HepG2 (cell line): Measurements from ENCODE around the gene PSMC3IP. TPM values are rescaled to one million over a fixed set of nuclear protein-coding genes. Genes with fewer than 3 reads are reported as not detected.
A peak's percentile ranks its signal among the peaks of the same experiment; 100 is the strongest.

ENCODE experiments used
- CEBPG ChIP-seq: IDR thresholded peaks from 2 replicates; pipeline ENCODE4 v1.6.1; 2016
- FLYWCH1 ChIP-seq: sonication (generic); formaldehyde crosslinking; IDR thresholded peaks from 2 replicates; pipeline ENCODE4 v1.8.1; 2023; ENCODE audit warnings: mild to moderate bottlenecking, missing genetic modification reagents
- GATAD2A ChIP-seq: IDR thresholded peaks from 2 replicates; pipeline ENCODE4 v1.6.1; 2016
- GFI1 ChIP-seq: sonication (generic); formaldehyde crosslinking; IDR thresholded peaks from 2 replicates; pipeline ENCODE4 v1.5.0; 2020; ENCODE audit warnings: missing genetic modification reagents, mild to moderate bottlenecking, borderline replicate concordance
- HOXA9 ChIP-seq: sonication (generic); formaldehyde crosslinking; IDR thresholded peaks from 2 replicates; pipeline ENCODE4 v1.8.1; 2022; ENCODE audit warnings: missing genetic modification reagents, mild to moderate bottlenecking, moderate library complexity, borderline replicate concordance
- MTF2 ChIP-seq: sonication (generic); formaldehyde crosslinking; IDR thresholded peaks from 2 replicates; pipeline ENCODE4 v1.5.0; 2020; ENCODE audit warnings: missing genetic modification reagents, borderline replicate concordance
- NRL ChIP-seq: sonication (generic); formaldehyde crosslinking; IDR thresholded peaks from 2 replicates; pipeline ENCODE4 v1.5.0; 2020; ENCODE audit warnings: missing genetic modification reagents, mild to moderate bottlenecking, moderate library complexity, borderline replicate concordance
- RCOR2 ChIP-seq: IDR thresholded peaks from 2 replicates; pipeline ENCODE4 v1.6.1; 2016; ENCODE audit warnings: missing biosample characterization, missing genetic modification reagents
- TCF7L2 ChIP-seq: IDR thresholded peaks from 2 replicates; pipeline ENCODE4 v1.6.1; 2011; ENCODE audit warnings: mild to moderate bottlenecking, low read depth, low read length, moderate library complexity
- TEAD3 ChIP-seq: optimal IDR thresholded peaks from 2 replicates; pipeline ENCODE3; 2016; ENCODE audit warnings: borderline replicate concordance
- YY1 ChIP-seq: IDR thresholded peaks from 2 replicates; pipeline ENCODE4 v1.6.1; 2011; ENCODE audit warnings: low read length, low read depth, moderate library complexity, mild to moderate bottlenecking; ENCODE audit not compliant: insufficient read depth, insufficient replicate concordance
- ZBTB3 ChIP-seq: sonication (generic); formaldehyde crosslinking; IDR thresholded peaks from 2 replicates; pipeline ENCODE4 v1.4.0; 2020; ENCODE audit warnings: low read depth, mild to moderate bottlenecking, moderate library complexity, missing genetic modification reagents, borderline replicate concordance
- ZNF652 ChIP-seq: IDR thresholded peaks from 2 replicates; pipeline ENCODE4 v1.6.1; 2016; ENCODE audit warnings: low read depth, borderline replicate concordance
- ZNF670 ChIP-seq: sonication (generic); formaldehyde crosslinking; IDR thresholded peaks from 2 replicates; pipeline ENCODE4 v1.8.0; 2022; ENCODE audit warnings: mild to moderate bottlenecking, missing genetic modification reagents, borderline replicate concordance
- polyA plus RNA-seq, 8 experiments: library from polyadenylated mRNA; depleted of rRNA in 3 of 8; stranded (reverse) in 7 of 8; unstranded in 1 of 8; fragments of >200 nt; fragmentation: Illumina TruSeq in 4 of 8; extraction: Trizol in 4 of 8; gene quantifications; 2 replicates each; pipeline versions ENCODE4 v1.2.1 to v1.2.3, GENCODE V29; 2011 to 2016; ENCODE audit warnings: low read depth in 4 of 8, missing spikeins in 1 of 8, mixed read lengths in 1 of 8; ENCODE audit not compliant: insufficient read depth in 1 of 8
- total RNA-seq, 5 experiments: library from RNA; depleted of rRNA; stranded (reverse); fragments of >200 nt; fragmentation: Illumina TruSeq; extraction: Trizol; gene quantifications; 2 replicates each; pipeline ENCODE4 v1.2.3, GENCODE V29; 2016; ENCODE audit warnings: low read depth in 1 of 5
- TF ChIP-seq, protein P1 (sequence below): sonication (generic); formaldehyde crosslinking; IDR thresholded peaks from 2 replicates; pipeline ENCODE4 v1.4.0; 2020; ENCODE audit warnings: mild to moderate bottlenecking, missing genetic modification reagents
- TF ChIP-seq, protein P2 (sequence below): sonication (generic); formaldehyde crosslinking; IDR thresholded peaks from 2 replicates; pipeline ENCODE4 v1.4.0; 2020; ENCODE audit warnings: missing genetic modification reagents
- TF ChIP-seq, protein P3 (sequence below): sonication (generic); formaldehyde crosslinking; conservative IDR thresholded peaks from 2 replicates; pipeline ENCODE4 v1.4.0; 2020; ENCODE audit warnings: missing genetic modification reagents
- TF ChIP-seq, protein P4 (sequence below): sonication (generic); formaldehyde crosslinking; conservative IDR thresholded peaks from 2 replicates; pipeline ENCODE4 v1.4.0; 2020; ENCODE audit warnings: missing genetic modification reagents

Gene PSMC3IP
- total and polyA plus RNA-seq, 2 of the 13 experiments (the other 11 are each of a cell fraction or from before 2014, with no cell fraction given) = 6.5 to 22.4 TPM

DNA sequence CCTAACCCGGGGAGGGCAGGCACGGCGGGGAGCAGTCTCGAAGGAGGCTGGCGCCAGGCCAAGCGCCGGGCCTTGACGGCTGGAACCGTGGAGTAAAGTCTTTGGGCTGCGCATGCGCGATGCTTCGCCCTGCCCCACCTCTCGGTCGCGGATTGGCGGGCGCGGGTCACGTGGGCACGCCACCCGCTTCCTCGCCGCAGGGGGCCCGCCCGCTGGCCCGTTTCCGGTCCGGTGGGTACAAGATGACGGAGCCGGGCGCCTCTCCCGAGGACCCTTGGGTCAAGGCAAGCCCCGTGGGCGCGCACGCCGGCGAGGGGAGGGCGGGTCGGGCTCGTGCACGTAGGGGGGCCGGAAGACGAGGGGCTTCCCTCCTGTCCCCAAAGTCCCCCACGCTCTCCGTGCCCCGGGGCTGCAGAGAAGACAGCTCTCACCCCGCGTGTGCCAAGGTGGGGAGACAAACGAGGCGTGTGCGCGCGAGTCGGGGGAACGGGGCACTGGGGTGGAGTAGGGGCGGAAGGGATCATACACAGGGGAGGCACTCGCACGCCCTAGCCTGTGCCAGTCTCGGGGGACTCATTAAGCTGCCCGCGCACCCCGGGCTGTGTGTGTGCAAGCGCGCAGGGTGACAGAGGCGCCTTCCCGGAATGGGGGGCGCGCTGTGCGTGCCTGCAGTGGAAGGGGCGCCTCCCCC, 10.5 kb downstream of the PSMC3IP start, which contains the start of gene MLX (continued):
- TF ChIP-seq, protein P1, sequence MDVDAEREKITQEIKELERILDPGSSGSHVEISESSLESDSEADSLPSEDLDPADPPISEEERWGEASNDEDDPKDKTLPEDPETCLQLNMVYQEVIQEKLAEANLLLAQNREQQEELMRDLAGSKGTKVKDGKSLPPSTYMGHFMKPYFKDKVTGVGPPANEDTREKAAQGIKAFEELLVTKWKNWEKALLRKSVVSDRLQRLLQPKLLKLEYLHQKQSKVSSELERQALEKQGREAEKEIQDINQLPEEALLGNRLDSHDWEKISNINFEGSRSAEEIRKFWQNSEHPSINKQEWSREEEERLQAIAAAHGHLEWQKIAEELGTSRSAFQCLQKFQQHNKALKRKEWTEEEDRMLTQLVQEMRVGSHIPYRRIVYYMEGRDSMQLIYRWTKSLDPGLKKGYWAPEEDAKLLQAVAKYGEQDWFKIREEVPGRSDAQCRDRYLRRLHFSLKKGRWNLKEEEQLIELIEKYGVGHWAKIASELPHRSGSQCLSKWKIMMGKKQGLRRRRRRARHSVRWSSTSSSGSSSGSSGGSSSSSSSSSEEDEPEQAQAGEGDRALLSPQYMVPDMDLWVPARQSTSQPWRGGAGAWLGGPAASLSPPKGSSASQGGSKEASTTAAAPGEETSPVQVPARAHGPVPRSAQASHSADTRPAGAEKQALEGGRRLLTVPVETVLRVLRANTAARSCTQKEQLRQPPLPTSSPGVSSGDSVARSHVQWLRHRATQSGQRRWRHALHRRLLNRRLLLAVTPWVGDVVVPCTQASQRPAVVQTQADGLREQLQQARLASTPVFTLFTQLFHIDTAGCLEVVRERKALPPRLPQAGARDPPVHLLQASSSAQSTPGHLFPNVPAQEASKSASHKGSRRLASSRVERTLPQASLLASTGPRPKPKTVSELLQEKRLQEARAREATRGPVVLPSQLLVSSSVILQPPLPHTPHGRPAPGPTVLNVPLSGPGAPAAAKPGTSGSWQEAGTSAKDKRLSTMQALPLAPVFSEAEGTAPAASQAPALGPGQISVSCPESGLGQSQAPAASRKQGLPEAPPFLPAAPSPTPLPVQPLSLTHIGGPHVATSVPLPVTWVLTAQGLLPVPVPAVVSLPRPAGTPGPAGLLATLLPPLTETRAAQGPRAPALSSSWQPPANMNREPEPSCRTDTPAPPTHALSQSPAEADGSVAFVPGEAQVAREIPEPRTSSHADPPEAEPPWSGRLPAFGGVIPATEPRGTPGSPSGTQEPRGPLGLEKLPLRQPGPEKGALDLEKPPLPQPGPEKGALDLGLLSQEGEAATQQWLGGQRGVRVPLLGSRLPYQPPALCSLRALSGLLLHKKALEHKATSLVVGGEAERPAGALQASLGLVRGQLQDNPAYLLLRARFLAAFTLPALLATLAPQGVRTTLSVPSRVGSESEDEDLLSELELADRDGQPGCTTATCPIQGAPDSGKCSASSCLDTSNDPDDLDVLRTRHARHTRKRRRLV = peak; percentile 81; the same call in 1 of the 2 replicates
- TF ChIP-seq, protein P2, sequence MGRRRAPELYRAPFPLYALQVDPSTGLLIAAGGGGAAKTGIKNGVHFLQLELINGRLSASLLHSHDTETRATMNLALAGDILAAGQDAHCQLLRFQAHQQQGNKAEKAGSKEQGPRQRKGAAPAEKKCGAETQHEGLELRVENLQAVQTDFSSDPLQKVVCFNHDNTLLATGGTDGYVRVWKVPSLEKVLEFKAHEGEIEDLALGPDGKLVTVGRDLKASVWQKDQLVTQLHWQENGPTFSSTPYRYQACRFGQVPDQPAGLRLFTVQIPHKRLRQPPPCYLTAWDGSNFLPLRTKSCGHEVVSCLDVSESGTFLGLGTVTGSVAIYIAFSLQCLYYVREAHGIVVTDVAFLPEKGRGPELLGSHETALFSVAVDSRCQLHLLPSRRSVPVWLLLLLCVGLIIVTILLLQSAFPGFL (CRISPR knock-in tag) = no peak
- peak; percentile 60 for TF ChIP-seq GATAD2A
- TF ChIP-seq TEAD3 (CRISPR knock-in tag) = peak; percentile 60
- TF ChIP-seq ZNF670 (CRISPR knock-in tag) = 0 out of 2 replicates have a peak, but pooled peaks have one; percentile 77
- TF ChIP-seq RCOR2 (CRISPR knock-in tag) = 0 out of 2 replicates have a peak, but pooled peaks have one; percentile 43
- no peak for TF ChIP-seq TCF7L2
- peak; percentile 89 for TF ChIP-seq MTF2
- peak; percentile 88 for TF ChIP-seq GFI1 (CRISPR knock-in tag)
- peak; percentile 81 for TF ChIP-seq YY1
- TF ChIP-seq, protein P3, sequence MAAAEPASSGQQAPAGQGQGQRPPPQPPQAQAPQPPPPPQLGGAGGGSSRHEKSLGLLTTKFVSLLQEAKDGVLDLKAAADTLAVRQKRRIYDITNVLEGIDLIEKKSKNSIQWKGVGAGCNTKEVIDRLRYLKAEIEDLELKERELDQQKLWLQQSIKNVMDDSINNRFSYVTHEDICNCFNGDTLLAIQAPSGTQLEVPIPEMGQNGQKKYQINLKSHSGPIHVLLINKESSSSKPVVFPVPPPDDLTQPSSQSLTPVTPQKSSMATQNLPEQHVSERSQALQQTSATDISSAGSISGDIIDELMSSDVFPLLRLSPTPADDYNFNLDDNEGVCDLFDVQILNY = no peak
- peak; percentile 81; the same call in 1 of the 2 replicates for TF ChIP-seq ZBTB3 (CRISPR knock-in tag)
- TF ChIP-seq HOXA9 (CRISPR knock-in tag) = peak; percentile 45; the same call in 1 of the 2 replicates
- TF ChIP-seq, protein P4, sequence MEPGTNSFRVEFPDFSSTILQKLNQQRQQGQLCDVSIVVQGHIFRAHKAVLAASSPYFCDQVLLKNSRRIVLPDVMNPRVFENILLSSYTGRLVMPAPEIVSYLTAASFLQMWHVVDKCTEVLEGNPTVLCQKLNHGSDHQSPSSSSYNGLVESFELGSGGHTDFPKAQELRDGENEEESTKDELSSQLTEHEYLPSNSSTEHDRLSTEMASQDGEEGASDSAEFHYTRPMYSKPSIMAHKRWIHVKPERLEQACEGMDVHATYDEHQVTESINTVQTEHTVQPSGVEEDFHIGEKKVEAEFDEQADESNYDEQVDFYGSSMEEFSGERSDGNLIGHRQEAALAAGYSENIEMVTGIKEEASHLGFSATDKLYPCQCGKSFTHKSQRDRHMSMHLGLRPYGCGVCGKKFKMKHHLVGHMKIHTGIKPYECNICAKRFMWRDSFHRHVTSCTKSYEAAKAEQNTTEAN (CRISPR knock-in tag) = no peak
- no peak; the same call in 1 of the 2 replicates for TF ChIP-seq ZNF652 (CRISPR knock-in tag)
- TF ChIP-seq CEBPG (CRISPR knock-in tag) = no peak
- peak; percentile 46; the same call in 1 of the 2 replicates for TF ChIP-seq NRL (CRISPR knock-in tag)
- no peak for TF ChIP-seq FLYWCH1 (CRISPR knock-in tag)
